H9 (cell line): ENCODE measurements around the gene TMEM176A. TPM values are rescaled to one million over a fixed set of nuclear protein-coding genes. Genes with fewer than 3 reads are reported as not detected.

Experiments
- DNase-seq: peaks from one replicate; pipeline ENCODE4 v3.0.0-alpha.2; 2017
- H2AFZ ChIP-seq: one replicate; pipeline ENCODE4 v1.6.1; 2013; ENCODE audit warnings: mild to moderate bottlenecking, low read length, control low read depth, moderate library complexity
- H2AK5ac ChIP-seq: 2 replicates; pipeline ENCODE4 v1.6.1; 2013; ENCODE audit warnings: low read length, control low read depth, mixed read lengths; ENCODE audit not compliant: insufficient read length
- H2BK120ac ChIP-seq: one replicate; pipeline ENCODE4 v1.6.1; 2013; ENCODE audit warnings: low read depth, mild to moderate bottlenecking, low read length, control low read depth, inconsistent platforms; ENCODE audit not compliant: poor library complexity, severe bottlenecking
- H2BK12ac ChIP-seq: 2 replicates; pipeline ENCODE4 v1.6.1; 2013; ENCODE audit warnings: low read length, control low read depth, mixed read lengths, low read depth; ENCODE audit not compliant: insufficient read length
- H2BK15ac ChIP-seq: 2 replicates; pipeline ENCODE4 v1.6.1; 2013; ENCODE audit warnings: low read depth, low read length, control low read depth
- H2BK20ac ChIP-seq: one replicate; pipeline ENCODE4 v1.6.1; 2013; ENCODE audit warnings: low read depth, mild to moderate bottlenecking, low read length, control low read depth, inconsistent platforms; ENCODE audit not compliant: poor library complexity, severe bottlenecking
- H2BK5ac ChIP-seq: 2 replicates; pipeline ENCODE4 v1.6.1; 2013; ENCODE audit warnings: low read length, control low read depth, mixed read lengths; ENCODE audit not compliant: insufficient read length
- H3K14ac ChIP-seq: 2 replicates; pipeline ENCODE4 v1.6.1; 2013; ENCODE audit warnings: low read length, control low read depth; ENCODE audit not compliant: insufficient read depth
- H3K18ac ChIP-seq: 2 replicates; pipeline ENCODE4 v1.6.1; 2013; ENCODE audit warnings: low read depth, mild to moderate bottlenecking, mixed read lengths, low read length, control low read depth; ENCODE audit not compliant: insufficient read length
- H3K23ac ChIP-seq: 2 replicates; pipeline ENCODE4 v1.6.1; 2013; ENCODE audit warnings: low read length, control low read depth, mixed read lengths, low read depth; ENCODE audit not compliant: insufficient read length
- H3K23me2 ChIP-seq: 2 replicates; pipeline ENCODE4 v1.6.1; 2013; ENCODE audit warnings: low read depth, mild to moderate bottlenecking, mixed read lengths, low read length, control low read depth; ENCODE audit not compliant: insufficient read length, poor library complexity, severe bottlenecking
- H3K27ac ChIP-seq: 2 replicates; pipeline ENCODE4 v1.5.1; 2013; ENCODE audit warnings: low read length, control low read depth, mixed read lengths, low read depth; ENCODE audit not compliant: insufficient read length
- H3K27me3 ChIP-seq: 2 replicates; pipeline ENCODE4 v1.6.1; 2013; ENCODE audit warnings: low read length, control low read depth, inconsistent platforms; ENCODE audit not compliant: insufficient read depth
- H3K4ac ChIP-seq: 2 replicates; pipeline ENCODE4 v1.6.1; 2013; ENCODE audit warnings: low read depth, mild to moderate bottlenecking, control low read depth, inconsistent platforms, low read length, moderate library complexity
- H3K4me1 ChIP-seq: 2 replicates; pipeline ENCODE4 v1.6.1; 2013; ENCODE audit warnings: low read length, control low read depth, inconsistent platforms; ENCODE audit not compliant: insufficient read depth
- H3K4me2 ChIP-seq: 2 replicates; pipeline ENCODE4 v1.6.1; 2013; ENCODE audit warnings: low read length, control low read depth, mixed read lengths; ENCODE audit not compliant: insufficient read length, insufficient read depth
- H3K56ac ChIP-seq: 2 replicates; pipeline ENCODE4 v1.6.1; 2013; ENCODE audit warnings: low read depth, mild to moderate bottlenecking, mixed read lengths, low read length, control low read depth; ENCODE audit not compliant: insufficient read length
- H3K79me1 ChIP-seq: 2 replicates; pipeline ENCODE4 v1.6.1; 2013; ENCODE audit warnings: low read depth, mild to moderate bottlenecking, moderate library complexity, low read length, control low read depth, inconsistent platforms; ENCODE audit not compliant: insufficient read depth, poor library complexity, severe bottlenecking
- H3K79me2 ChIP-seq: 2 replicates; pipeline ENCODE4 v1.6.1; 2013; ENCODE audit warnings: low read length, control low read depth, inconsistent platforms; ENCODE audit not compliant: insufficient read depth
- H3K9ac ChIP-seq: 2 replicates; pipeline ENCODE4 v1.6.1; 2013; ENCODE audit warnings: low read length, control low read depth, mixed read lengths; ENCODE audit not compliant: insufficient read length; ENCODE audit errors: extremely low read depth
- H3K9me3 ChIP-seq: one replicate; pipeline ENCODE4 v1.6.1; 2013; ENCODE audit warnings: low read depth, low read length, inconsistent platforms; ENCODE audit not compliant: control insufficient read depth
- H3T11ph ChIP-seq: one replicate; pipeline ENCODE4 v1.6.1; 2013; ENCODE audit warnings: mild to moderate bottlenecking, low read length, control low read depth, inconsistent platforms
- H4K20me1 ChIP-seq: one replicate; pipeline ENCODE4 v1.6.1; 2013; ENCODE audit not compliant: control insufficient read depth, insufficient read length, insufficient read depth
- H4K5ac ChIP-seq: 2 replicates; pipeline ENCODE4 v1.6.1; 2013; ENCODE audit warnings: low read depth, mild to moderate bottlenecking, mixed read lengths, low read length, control low read depth; ENCODE audit not compliant: insufficient read length
- H4K8ac ChIP-seq: replicated peaks from 2 replicates; pipeline ENCODE4 v1.6.1; 2013; ENCODE audit warnings: low read length, control low read depth, mixed read lengths, low read depth; ENCODE audit not compliant: insufficient read length
- H4K91ac ChIP-seq: 2 replicates; pipeline ENCODE4 v1.6.1; 2013; ENCODE audit warnings: low read depth, mild to moderate bottlenecking, moderate library complexity, mixed read lengths, low read length, control low read depth; ENCODE audit not compliant: insufficient read length
- H3K27ac Mint-ChIP-seq, 3 experiments: 2 replicates in 2 of 3; 3 replicates in 1 of 3; pipeline ENCODE4 v1.8.0; 2020 to 2021; ENCODE audit warnings: mixed read lengths in 3 of 3, mild to moderate bottlenecking in 1 of 3, moderate library complexity in 1 of 3
- H3K27me3 Mint-ChIP-seq: 2 replicates; pipeline ENCODE4 v1.8.0; 2021; ENCODE audit warnings: low read depth, mild to moderate bottlenecking, moderate library complexity, mixed read lengths
- H3K36me3 Mint-ChIP-seq, 3 experiments: 2 replicates in 2 of 3; 3 replicates in 1 of 3; pipeline ENCODE4 v1.8.0; 2020 to 2021; ENCODE audit warnings: low read depth in 3 of 3, mixed read lengths in 3 of 3; ENCODE audit not compliant: insufficient read depth in 1 of 3
- H3K4me1 Mint-ChIP-seq, 2 experiments: 2 replicates each; pipeline ENCODE4 v1.8.0; 2020; ENCODE audit warnings: mixed read lengths in 2 of 2
- H3K4me3 Mint-ChIP-seq, 2 experiments: 2 replicates in 1 of 2; 3 replicates in 1 of 2; pipeline ENCODE4 v1.8.0; 2020 to 2021; ENCODE audit warnings: mild to moderate bottlenecking in 2 of 2, mixed read lengths in 2 of 2, moderate library complexity in 1 of 2
- H3K9me3 Mint-ChIP-seq, 2 experiments: 2 replicates in 1 of 2; 3 replicates in 1 of 2; pipeline ENCODE4 v1.8.0; 2020; ENCODE audit warnings: mild to moderate bottlenecking in 2 of 2, mixed read lengths in 2 of 2, moderate library complexity in 1 of 2
- WGBS: extraction: QIAGEN DNeasy Blood & Tissue Kit; methylation state at CpG from one replicate; pipeline ENCODE4 v1.1.7; 2013; ENCODE audit warnings: missing lambda C conversion rate, low lambda C conversion rate, mixed read lengths; ENCODE audit not compliant: insufficient read length; ENCODE audit errors: extremely low coverage; 5-methylcytosine and 5-hydroxymethylcytosine counted together
- total RNA-seq: library from RNA; stranded (reverse); gene quantifications from 2 replicates; pipeline ENCODE4 v1.2.1, GENCODE V29; 2021
- TF ChIP-seq, protein P1 (sequence below): fragments of 200-600 bp; sonication (generic); conservative IDR thresholded peaks from 3 replicates; pipeline ENCODE4 v1.8.0; 2021; ENCODE audit warnings: antibody characterized with exemption, mild to moderate bottlenecking

The TMEM176A gene
- total RNA-seq, 1 experiment from 2014 or later: not detected

GRCh38 chr7:150835019-150835418 is 34.5 kb downstream of the TMEM176A start:
- Histone ChIP-seq H2BK15ac (no peak overlapping the region), H2BK5ac (no peak overlapping the region), H3K56ac (no peak overlapping the region), H3T11ph (no peak overlapping the region), H3K14ac (no peak overlapping the region), H3K23me2 (no peaks in the 10 kb centered on the region), H2BK20ac (no peak overlapping the region), H3K9me3 (no peaks in the 10 kb centered on the region), H2BK12ac (no peak overlapping the region), H2AFZ (no peak overlapping the region), H4K5ac (no peak overlapping the region), H3K4me1 (no peaks in the 10 kb centered on the region), H3K79me2 (no peaks in the 10 kb centered on the region), H2AK5ac (no peak overlapping the region), H3K9ac (no peak overlapping the region), H3K4ac (no peak overlapping the region), H2BK120ac (no peak overlapping the region), H4K20me1 (no peaks in the 10 kb centered on the region), H3K79me1 (no peaks in the 10 kb centered on the region), H3K4me2 (no peak overlapping the region), H3K27me3 (no peaks in the 10 kb centered on the region), H3K27ac (no peak overlapping the region), H4K8ac (no peak overlapping the region), H3K18ac (no peak overlapping the region), H4K91ac (no peak overlapping the region), H3K23ac (no peak overlapping the region)
- no peak overlapping the region for H3K27ac Mint-ChIP-seq
- no peak overlapping the region for H3K4me3 Mint-ChIP-seq
- WGBS: no CpG with 5 or more reads among the region's 1 CpG
- no peaks in the 10 kb centered on the region for H3K36me3 Mint-ChIP-seq
- no peak for DNase-seq
- TF ChIP-seq, protein P1, sequence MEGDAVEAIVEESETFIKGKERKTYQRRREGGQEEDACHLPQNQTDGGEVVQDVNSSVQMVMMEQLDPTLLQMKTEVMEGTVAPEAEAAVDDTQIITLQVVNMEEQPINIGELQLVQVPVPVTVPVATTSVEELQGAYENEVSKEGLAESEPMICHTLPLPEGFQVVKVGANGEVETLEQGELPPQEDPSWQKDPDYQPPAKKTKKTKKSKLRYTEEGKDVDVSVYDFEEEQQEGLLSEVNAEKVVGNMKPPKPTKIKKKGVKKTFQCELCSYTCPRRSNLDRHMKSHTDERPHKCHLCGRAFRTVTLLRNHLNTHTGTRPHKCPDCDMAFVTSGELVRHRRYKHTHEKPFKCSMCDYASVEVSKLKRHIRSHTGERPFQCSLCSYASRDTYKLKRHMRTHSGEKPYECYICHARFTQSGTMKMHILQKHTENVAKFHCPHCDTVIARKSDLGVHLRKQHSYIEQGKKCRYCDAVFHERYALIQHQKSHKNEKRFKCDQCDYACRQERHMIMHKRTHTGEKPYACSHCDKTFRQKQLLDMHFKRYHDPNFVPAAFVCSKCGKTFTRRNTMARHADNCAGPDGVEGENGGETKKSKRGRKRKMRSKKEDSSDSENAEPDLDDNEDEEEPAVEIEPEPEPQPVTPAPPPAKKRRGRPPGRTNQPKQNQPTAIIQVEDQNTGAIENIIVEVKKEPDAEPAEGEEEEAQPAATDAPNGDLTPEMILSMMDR: no peak
- H3K9me3 Mint-ChIP-seq: no peaks in the 10 kb centered on the region; a peak in 2 of 5 replicates
- H3K4me1 Mint-ChIP-seq: no peaks in the 10 kb centered on the region
- H3K27me3 Mint-ChIP-seq: peaks cover 62% of the 10 kb centered on the region
